ENCODE results near the gene E4F1. TPM values are rescaled to one million over a fixed set of nuclear protein-coding genes. Genes with fewer than 3 reads are reported as not detected.

E4F1 gene
- total and polyA plus RNA-seq, 9 of the 15 experiments (the other 6 are each of a cell fraction or from before 2014, with no cell fraction given), result 0.48 to 94.9 (median 20.4) TPM

DNA sequence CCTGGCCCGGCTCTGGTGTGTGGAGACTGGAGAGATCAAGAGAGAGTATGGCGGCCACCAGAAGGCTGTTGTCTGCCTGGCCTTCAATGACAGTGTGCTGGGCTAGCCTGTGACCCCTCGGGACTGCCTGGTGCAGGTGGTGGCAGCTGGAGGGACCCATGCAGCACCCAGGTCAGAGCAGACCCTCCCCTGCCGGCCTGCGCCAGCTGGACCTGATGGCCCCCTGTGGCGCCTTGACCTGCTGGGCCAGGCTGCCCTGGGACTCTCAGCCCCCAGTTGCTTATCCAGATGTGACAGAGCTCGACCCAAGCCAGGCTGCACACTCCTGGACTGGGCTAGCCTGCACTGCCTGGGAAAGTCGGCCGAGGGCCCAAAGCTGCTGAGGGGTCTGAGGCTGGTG lies 14.6 kb upstream of the E4F1 start (continued):
- TF ChIP-seq, protein P1, sequence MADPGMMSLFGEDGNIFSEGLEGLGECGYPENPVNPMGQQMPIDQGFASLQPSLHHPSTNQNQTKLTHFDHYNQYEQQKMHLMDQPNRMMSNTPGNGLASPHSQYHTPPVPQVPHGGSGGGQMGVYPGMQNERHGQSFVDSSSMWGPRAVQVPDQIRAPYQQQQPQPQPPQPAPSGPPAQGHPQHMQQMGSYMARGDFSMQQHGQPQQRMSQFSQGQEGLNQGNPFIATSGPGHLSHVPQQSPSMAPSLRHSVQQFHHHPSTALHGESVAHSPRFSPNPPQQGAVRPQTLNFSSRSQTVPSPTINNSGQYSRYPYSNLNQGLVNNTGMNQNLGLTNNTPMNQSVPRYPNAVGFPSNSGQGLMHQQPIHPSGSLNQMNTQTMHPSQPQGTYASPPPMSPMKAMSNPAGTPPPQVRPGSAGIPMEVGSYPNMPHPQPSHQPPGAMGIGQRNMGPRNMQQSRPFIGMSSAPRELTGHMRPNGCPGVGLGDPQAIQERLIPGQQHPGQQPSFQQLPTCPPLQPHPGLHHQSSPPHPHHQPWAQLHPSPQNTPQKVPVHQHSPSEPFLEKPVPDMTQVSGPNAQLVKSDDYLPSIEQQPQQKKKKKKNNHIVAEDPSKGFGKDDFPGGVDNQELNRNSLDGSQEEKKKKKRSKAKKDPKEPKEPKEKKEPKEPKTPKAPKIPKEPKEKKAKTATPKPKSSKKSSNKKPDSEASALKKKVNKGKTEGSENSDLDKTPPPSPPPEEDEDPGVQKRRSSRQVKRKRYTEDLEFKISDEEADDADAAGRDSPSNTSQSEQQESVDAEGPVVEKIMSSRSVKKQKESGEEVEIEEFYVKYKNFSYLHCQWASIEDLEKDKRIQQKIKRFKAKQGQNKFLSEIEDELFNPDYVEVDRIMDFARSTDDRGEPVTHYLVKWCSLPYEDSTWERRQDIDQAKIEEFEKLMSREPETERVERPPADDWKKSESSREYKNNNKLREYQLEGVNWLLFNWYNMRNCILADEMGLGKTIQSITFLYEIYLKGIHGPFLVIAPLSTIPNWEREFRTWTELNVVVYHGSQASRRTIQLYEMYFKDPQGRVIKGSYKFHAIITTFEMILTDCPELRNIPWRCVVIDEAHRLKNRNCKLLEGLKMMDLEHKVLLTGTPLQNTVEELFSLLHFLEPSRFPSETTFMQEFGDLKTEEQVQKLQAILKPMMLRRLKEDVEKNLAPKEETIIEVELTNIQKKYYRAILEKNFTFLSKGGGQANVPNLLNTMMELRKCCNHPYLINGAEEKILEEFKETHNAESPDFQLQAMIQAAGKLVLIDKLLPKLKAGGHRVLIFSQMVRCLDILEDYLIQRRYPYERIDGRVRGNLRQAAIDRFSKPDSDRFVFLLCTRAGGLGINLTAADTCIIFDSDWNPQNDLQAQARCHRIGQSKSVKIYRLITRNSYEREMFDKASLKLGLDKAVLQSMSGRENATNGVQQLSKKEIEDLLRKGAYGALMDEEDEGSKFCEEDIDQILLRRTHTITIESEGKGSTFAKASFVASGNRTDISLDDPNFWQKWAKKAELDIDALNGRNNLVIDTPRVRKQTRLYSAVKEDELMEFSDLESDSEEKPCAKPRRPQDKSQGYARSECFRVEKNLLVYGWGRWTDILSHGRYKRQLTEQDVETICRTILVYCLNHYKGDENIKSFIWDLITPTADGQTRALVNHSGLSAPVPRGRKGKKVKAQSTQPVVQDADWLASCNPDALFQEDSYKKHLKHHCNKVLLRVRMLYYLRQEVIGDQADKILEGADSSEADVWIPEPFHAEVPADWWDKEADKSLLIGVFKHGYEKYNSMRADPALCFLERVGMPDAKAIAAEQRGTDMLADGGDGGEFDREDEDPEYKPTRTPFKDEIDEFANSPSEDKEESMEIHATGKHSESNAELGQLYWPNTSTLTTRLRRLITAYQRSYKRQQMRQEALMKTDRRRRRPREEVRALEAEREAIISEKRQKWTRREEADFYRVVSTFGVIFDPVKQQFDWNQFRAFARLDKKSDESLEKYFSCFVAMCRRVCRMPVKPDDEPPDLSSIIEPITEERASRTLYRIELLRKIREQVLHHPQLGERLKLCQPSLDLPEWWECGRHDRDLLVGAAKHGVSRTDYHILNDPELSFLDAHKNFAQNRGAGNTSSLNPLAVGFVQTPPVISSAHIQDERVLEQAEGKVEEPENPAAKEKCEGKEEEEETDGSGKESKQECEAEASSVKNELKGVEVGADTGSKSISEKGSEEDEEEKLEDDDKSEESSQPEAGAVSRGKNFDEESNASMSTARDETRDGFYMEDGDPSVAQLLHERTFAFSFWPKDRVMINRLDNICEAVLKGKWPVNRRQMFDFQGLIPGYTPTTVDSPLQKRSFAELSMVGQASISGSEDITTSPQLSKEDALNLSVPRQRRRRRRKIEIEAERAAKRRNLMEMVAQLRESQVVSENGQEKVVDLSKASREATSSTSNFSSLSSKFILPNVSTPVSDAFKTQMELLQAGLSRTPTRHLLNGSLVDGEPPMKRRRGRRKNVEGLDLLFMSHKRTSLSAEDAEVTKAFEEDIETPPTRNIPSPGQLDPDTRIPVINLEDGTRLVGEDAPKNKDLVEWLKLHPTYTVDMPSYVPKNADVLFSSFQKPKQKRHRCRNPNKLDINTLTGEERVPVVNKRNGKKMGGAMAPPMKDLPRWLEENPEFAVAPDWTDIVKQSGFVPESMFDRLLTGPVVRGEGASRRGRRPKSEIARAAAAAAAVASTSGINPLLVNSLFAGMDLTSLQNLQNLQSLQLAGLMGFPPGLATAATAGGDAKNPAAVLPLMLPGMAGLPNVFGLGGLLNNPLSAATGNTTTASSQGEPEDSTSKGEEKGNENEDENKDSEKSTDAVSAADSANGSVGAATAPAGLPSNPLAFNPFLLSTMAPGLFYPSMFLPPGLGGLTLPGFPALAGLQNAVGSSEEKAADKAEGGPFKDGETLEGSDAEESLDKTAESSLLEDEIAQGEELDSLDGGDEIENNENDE (IDR thresholded peaks at IDR 0.05; ENCODE audit: low read depth, low read length), result no peak
- TF ChIP-seq, protein P2, sequence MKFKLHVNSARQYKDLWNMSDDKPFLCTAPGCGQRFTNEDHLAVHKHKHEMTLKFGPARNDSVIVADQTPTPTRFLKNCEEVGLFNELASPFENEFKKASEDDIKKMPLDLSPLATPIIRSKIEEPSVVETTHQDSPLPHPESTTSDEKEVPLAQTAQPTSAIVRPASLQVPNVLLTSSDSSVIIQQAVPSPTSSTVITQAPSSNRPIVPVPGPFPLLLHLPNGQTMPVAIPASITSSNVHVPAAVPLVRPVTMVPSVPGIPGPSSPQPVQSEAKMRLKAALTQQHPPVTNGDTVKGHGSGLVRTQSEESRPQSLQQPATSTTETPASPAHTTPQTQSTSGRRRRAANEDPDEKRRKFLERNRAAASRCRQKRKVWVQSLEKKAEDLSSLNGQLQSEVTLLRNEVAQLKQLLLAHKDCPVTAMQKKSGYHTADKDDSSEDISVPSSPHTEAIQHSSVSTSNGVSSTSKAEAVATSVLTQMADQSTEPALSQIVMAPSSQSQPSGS (CRISPR knock-in tag; IDR thresholded peaks at IDR 0.05), result no peak

All from K562 (cell line).